ENCODE results near the gene SLC24A3. TPM values are rescaled to one million over a fixed set of nuclear protein-coding genes. Genes with fewer than 3 reads are reported as not detected.

Gene SLC24A3
- total RNA-seq, 4 donors from 2014 or later = 1.6 to 38.8 (median 3.7) TPM

- no peaks in the 10 kb centered on the region for H3K4me1 ChIP-seq
- DNase-seq = no peak
- no peaks in the 10 kb centered on the region for H3K9me3 ChIP-seq
- H3K36me3 ChIP-seq = no peaks in the 10 kb centered on the region
- no peaks in the 10 kb centered on the region for H3K27me3 ChIP-seq
- TF ChIP-seq POLR2A (IDR thresholded peaks at IDR 0.05) = no peak
- H3K27ac ChIP-seq = no peak overlapping the region
- no peak overlapping the region for H3K4me3 ChIP-seq
These were observed 448.5 kb downstream of the SLC24A3 start for GRCh38 chr20:19660808-19661378.

- H3K9me3 ChIP-seq = no peaks in the 10 kb centered on the region
- TF ChIP-seq CTCF (IDR thresholded peaks at IDR 0.05) (peak; percentile 83 to 97 (median 94)), POLR2A (IDR thresholded peaks at IDR 0.05) (no peak)
- no peak overlapping the region for H3K4me3 ChIP-seq
- DNase-seq = peak; percentile 47 to 82 (median 62)
- no peaks in the 10 kb centered on the region for H3K4me1 ChIP-seq
- no peaks in the 10 kb centered on the region for H3K27me3 ChIP-seq
- no peak overlapping the region for H3K27ac ChIP-seq
- no peaks in the 10 kb centered on the region for H3K36me3 ChIP-seq
These were observed 449.5 kb downstream of the SLC24A3 start for GRCh38 chr20:19661717-19662636.

DNA sequence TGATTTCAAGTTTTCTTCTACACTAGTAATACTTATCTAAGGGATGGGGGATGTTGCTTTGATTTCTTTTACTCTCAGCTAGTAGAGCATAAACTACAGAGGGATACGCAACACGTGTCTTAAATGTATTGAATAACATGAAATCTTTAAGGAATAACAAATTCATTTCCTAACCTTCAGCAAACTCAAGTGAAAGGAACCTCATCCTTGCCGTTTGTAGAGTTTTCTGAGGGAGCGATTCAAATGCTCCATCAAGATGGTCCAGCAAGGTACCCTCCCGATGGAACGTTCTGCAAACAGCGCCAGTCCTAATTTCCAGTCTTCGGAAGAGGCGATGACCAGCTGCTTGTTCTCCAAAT is 450.2 kb downstream of the SLC24A3 start:
- no peak overlapping the region for H3K4me3 ChIP-seq
- H3K36me3 ChIP-seq = no peaks in the 10 kb centered on the region
- TF ChIP-seq POLR2A (IDR thresholded peaks at IDR 0.05) (no peak), CTCF (IDR thresholded peaks at IDR 0.05) (no peak)
- no peak for DNase-seq
- H3K27me3 ChIP-seq = no peaks in the 10 kb centered on the region
- no peaks in the 10 kb centered on the region for H3K9me3 ChIP-seq
- no peaks in the 10 kb centered on the region for H3K4me1 ChIP-seq
- H3K27ac ChIP-seq = no peak overlapping the region

- Histone ChIP-seq H3K9me3 (no peaks in the 10 kb centered on the region), H3K27me3 (no peaks in the 10 kb centered on the region), H3K36me3 (no peaks in the 10 kb centered on the region), H3K27ac (no peak overlapping the region), H3K4me1 (no peaks in the 10 kb centered on the region), H3K4me3 (no peak overlapping the region)
- DNase-seq = no peak
- TF ChIP-seq POLR2A (IDR thresholded peaks at IDR 0.05) = no peak
- TF ChIP-seq CTCF (IDR thresholded peaks at IDR 0.05) = no peak
These were observed 456.0 kb downstream of the SLC24A3 start for GRCh38 chr20:19668418-19668817.

DNA sequence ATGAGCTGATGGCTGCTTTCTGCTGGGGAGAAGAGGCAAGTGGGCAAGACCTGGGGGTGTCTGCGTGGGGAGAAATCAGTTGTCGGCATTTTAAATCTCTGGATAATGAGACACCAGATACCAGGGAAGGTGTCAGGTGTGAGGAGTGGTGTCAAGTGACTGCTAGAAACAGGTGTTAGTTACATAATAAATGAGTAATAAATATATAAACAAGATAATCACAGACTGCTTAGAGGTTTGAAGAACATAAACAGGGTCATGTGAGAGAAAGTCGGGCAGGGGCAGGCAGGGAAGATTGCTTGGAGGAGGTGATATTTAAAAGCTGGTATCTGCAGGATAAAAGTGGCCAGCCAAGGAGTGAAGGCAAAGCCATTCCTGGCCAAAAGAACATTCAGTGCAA is 458.4 kb downstream of the SLC24A3 start:
- Histone ChIP-seq H3K27me3 (no peaks in the 10 kb centered on the region), H3K36me3 (no peaks in the 10 kb centered on the region), H3K27ac (no peak overlapping the region), H3K4me1 (no peaks in the 10 kb centered on the region), H3K9me3 (no peaks in the 10 kb centered on the region), H3K4me3 (no peak overlapping the region)
- TF ChIP-seq CTCF (IDR thresholded peaks at IDR 0.05) (no peak), POLR2A (IDR thresholded peaks at IDR 0.05) (no peak)
- DNase-seq = no peak

- no peak overlapping the region for H3K4me3 ChIP-seq
- no peaks in the 10 kb centered on the region for H3K27me3 ChIP-seq
- TF ChIP-seq POLR2A (IDR thresholded peaks at IDR 0.05) (no peak), CTCF (IDR thresholded peaks at IDR 0.05) (no peak)
- no peaks in the 10 kb centered on the region for H3K36me3 ChIP-seq
- no peaks in the 10 kb centered on the region for H3K4me1 ChIP-seq
- no peaks in the 10 kb centered on the region for H3K9me3 ChIP-seq
- no peak overlapping the region for H3K27ac ChIP-seq
- DNase-seq = no peak
These were observed 458.9 kb downstream of the SLC24A3 start for GRCh38 chr20:19671374-19671773.
